Measurements from ENCODE around the gene TTYH2. TPM values are rescaled to one million over a fixed set of nuclear protein-coding genes. Genes with fewer than 3 reads are reported as not detected.

The TTYH2 gene
- total RNA-seq, 1 donor from 2014 or later: 7.4 TPM

GRCh38 chr17:74190154-74190553 is 23.2 kb upstream of the TTYH2 start:
- H3K4me3 ChIP-seq: no peak overlapping the region
- ATAC-seq: peak; percentile 67
- TF ChIP-seq, protein P1, sequence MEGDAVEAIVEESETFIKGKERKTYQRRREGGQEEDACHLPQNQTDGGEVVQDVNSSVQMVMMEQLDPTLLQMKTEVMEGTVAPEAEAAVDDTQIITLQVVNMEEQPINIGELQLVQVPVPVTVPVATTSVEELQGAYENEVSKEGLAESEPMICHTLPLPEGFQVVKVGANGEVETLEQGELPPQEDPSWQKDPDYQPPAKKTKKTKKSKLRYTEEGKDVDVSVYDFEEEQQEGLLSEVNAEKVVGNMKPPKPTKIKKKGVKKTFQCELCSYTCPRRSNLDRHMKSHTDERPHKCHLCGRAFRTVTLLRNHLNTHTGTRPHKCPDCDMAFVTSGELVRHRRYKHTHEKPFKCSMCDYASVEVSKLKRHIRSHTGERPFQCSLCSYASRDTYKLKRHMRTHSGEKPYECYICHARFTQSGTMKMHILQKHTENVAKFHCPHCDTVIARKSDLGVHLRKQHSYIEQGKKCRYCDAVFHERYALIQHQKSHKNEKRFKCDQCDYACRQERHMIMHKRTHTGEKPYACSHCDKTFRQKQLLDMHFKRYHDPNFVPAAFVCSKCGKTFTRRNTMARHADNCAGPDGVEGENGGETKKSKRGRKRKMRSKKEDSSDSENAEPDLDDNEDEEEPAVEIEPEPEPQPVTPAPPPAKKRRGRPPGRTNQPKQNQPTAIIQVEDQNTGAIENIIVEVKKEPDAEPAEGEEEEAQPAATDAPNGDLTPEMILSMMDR (IDR thresholded peaks at IDR 0.05): no peak
- DNase-seq: no peak
- no peaks in the 10 kb centered on the region for H3K36me3 ChIP-seq
- intact Hi-C loops (cut with DNase I): no loop called here
- peaks cover 18% of the 10 kb centered on the region for H3K27me3 ChIP-seq
- H3K9me3 ChIP-seq: no peaks in the 10 kb centered on the region
- no peaks in the 10 kb centered on the region for H3K4me1 ChIP-seq
- H3K27ac ChIP-seq: no peak overlapping the region

- Histone ChIP-seq H3K4me1 (no peaks in the 10 kb centered on the region), H3K36me3 (no peaks in the 10 kb centered on the region), H3K27me3 (peaks cover 20% of the 10 kb centered on the region), H3K4me3 (no peak overlapping the region), H3K27ac (no peak overlapping the region), H3K9me3 (no peaks in the 10 kb centered on the region)
- ATAC-seq: no peak
- intact Hi-C loops (cut with DNase I): no loop called here
- peak; percentile 58 for DNase-seq
- TF ChIP-seq, protein P1 (IDR thresholded peaks at IDR 0.05): no peak
Measured at GRCh38 chr17:74190807-74191406, 22.5 kb upstream of the TTYH2 start.

GRCh38 chr17:74192950-74193781 is 20.2 kb upstream of the TTYH2 start:
- intact Hi-C loops (cut with DNase I): no loop called here
- DNase-seq (peak; percentile 81), ATAC-seq (peak; percentile 93)
- H3K36me3 ChIP-seq: no peaks in the 10 kb centered on the region
- no peaks in the 10 kb centered on the region for H3K4me1 ChIP-seq
- H3K9me3 ChIP-seq: no peaks in the 10 kb centered on the region
- H3K4me3 ChIP-seq: no peak overlapping the region
- no peak overlapping the region for H3K27ac ChIP-seq
- peaks cover 23% of the 10 kb centered on the region for H3K27me3 ChIP-seq
- TF ChIP-seq, protein P1 (IDR thresholded peaks at IDR 0.05): no peak

- H3K36me3 ChIP-seq: no peaks in the 10 kb centered on the region
- TF ChIP-seq, protein P1 (IDR thresholded peaks at IDR 0.05): no peak
- no peaks in the 10 kb centered on the region for H3K9me3 ChIP-seq
- H3K27me3 ChIP-seq: peaks cover 23% of the 10 kb centered on the region
- ATAC-seq: no peak
- intact Hi-C loops (cut with DNase I): no loop called here
- H3K4me3 ChIP-seq: no peak overlapping the region
- H3K27ac ChIP-seq: no peak overlapping the region
- H3K4me1 ChIP-seq: no peaks in the 10 kb centered on the region
- no peak for DNase-seq
Measured at GRCh38 chr17:74194682-74195081, 18.7 kb upstream of the TTYH2 start.

DNA sequence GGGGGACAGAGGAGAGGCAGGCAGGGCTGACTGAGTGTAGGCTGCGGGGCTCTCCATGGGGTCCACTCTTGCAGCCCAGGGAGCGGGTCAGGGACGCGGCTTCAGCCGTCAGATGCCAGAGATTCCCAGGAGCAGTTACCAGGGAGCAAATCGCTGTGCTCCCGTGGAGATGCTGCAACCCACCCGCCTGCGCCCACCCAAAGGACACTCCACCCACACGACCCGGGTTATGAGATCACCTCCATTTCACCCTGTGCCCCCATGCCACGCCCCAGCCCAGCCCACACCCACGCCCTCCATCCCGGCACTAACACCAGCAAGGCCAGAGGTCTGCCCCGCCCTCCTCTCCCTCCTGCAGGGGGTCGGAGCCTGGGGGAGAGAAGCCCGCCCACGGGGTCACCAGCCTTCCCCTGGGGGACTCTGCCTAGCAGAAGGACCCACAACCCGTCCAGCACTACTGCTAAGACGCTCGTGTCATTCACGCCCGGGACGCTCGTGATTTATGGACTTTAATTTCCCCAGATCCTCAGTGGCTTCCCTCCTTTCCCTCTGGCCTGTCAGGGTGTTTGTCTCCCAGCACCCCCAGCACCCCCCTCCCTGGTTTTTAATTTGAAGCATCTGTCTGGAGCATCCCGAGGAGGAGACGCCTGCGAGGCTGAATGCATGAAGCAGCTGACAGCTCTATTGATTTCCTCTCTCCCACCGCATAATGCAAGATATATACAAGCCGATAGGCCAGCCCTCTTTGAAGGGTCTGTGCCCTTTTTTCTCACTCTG is 16.6 kb upstream of the TTYH2 start:
- H3K4me1 ChIP-seq: no peaks in the 10 kb centered on the region

More for the DNA sequence above, 16.6 kb upstream of the TTYH2 start:
- Histone ChIP-seq H3K9me3 (no peaks in the 10 kb centered on the region), H3K4me3 (no peak overlapping the region), H3K36me3 (no peaks in the 10 kb centered on the region), H3K27me3 (peaks cover 23% of the 10 kb centered on the region), H3K27ac (no peak overlapping the region)
- ATAC-seq (no peak), DNase-seq (no peak)
- intact Hi-C loops (cut with DNase I): no loop called here
- TF ChIP-seq, protein P1 (IDR thresholded peaks at IDR 0.05): no peak

All from upper lobe of right lung (tissue), 1 donor.